CD4-positive, alpha-beta T cell treated with Interleukin-6 at 100 ng/mL for 8 hours (primary cell): ENCODE measurements around the gene MRPL37.
"Not testable (repeated sequence)": the region's sequence is repeated elsewhere in the genome, so short reads cannot be mapped to it uniquely, and the experiment has no call there.

ENCODE experiments used
- DNase-seq: peaks from one replicate; pipeline ENCODE4 v3.0.0-alpha.2; 2020; ENCODE audit warnings: mixed read lengths, low spot score

The MRPL37 gene

DNA sequence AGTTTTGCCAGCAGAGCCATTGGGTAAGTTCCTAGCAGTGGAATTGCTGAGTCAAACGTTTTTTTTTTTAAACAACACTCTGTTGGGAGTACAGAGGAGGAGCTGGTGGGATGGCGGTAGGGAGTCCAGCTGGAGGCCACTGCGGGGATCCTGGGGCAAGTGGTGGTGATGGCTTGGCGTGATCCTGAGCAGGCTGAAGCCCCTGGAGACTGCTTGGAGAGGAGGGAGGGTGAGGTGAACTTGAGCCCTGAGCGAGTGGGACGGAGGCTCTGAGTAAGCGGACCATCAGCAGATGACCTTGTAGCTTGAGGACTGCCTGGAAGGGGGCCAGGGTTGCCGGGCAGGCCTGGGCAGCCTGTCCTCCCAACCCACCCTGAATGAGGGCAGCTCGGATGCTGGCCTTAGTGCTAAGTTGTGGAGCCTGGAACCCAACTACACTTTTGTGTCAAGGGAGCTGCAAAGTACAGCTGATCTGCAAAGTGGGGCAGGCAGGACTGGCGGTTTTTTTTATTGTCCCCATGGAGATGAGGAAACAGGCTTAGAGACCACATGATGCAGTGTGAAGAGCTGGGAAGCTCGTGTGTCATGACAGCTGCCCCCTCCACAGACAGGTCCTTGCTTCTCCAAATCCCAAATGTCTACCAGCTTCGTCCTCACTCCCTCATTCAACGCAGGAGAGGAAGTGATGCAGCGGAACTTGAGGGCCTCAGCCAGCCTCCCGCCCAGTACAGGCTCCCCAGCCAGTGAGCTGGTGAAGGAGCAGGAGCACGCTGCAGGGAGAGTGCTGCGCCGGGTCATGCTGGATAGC, 20.2 kb downstream of the MRPL37 start:
- no peak for DNase-seq

- DNase-seq, result no peak
Measured at GRCh38 chr1:54221113-54221834, 21.3 kb downstream of the MRPL37 start.

DNA sequence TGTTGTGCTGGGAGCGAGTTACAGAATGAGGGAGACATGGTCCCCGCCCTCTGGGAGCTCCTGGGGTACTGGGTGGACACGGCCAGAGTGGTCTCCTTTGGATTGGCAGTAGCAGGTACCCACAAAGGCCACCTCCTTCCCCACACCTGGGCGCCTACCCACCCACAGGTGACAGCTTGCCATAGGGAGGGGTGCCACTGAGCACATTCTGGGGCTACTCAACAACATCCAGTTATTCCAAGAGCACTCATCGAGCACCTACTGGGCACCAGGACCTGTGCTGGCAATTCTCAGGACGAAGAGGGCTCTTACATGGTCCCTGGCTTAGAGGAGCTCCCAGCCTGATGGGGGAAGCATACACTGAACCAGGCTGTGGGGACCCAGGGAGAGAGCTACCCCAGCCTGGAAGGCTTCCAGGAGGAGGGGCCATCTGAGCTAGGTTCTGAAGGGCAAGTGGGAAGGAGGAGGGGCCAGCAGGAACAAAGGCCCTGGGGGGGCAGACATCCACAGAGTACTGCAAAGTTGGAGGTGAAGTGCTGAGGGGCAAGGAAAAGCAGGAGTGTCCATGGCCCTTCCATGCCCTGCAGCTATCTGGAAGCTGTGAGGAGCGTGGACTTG, 22.0 kb downstream of the MRPL37 start:
- DNase-seq, result no peak

DNA sequence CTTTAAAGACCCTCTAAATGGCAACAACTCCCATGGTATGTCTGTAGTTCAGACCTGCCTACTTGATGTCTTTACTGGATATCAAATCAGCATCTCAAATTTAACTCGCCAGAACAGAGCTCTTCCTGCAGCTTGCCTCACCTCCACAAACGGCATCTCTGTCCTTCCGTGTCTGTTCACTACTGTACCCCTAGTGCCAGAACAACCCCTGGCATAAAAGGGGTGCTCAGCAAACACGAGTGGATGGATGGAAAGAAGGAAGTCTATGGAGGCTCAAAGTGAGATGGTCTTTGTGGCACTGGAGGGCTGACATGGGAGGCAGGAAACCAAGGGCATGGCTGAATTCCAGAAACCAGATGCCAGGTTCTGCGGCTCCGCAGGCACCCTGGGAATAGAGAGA, 22.7 kb downstream of the MRPL37 start:
- DNase-seq, result no peak

- DNase-seq, result no peak
Measured at GRCh38 chr1:54223441-54224202, 23.7 kb downstream of the MRPL37 start.

GRCh38 chr1:54224233-54224632, 24.3 kb downstream of the MRPL37 start:
- DNase-seq, result no peak

DNA sequence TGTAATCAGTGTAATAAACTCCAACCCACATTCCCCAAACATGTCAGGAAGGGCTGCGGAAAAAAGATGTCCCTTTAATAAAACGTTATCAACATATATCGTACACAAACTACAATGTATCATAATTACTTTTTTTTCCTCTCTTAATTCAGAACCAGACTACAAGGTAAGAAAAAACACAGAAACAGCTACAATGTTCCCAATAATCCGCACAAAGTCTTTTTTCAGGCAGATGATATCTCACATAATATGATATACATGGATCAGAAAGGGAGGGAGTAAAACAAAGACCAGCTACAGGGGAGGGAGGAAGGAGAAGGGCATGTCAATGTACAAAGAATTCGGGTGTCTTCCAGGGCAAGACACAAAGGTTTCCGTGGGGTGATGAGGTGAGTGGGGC, 25.4 kb downstream of the MRPL37 start:
- DNase-seq, result no peak

DNA sequence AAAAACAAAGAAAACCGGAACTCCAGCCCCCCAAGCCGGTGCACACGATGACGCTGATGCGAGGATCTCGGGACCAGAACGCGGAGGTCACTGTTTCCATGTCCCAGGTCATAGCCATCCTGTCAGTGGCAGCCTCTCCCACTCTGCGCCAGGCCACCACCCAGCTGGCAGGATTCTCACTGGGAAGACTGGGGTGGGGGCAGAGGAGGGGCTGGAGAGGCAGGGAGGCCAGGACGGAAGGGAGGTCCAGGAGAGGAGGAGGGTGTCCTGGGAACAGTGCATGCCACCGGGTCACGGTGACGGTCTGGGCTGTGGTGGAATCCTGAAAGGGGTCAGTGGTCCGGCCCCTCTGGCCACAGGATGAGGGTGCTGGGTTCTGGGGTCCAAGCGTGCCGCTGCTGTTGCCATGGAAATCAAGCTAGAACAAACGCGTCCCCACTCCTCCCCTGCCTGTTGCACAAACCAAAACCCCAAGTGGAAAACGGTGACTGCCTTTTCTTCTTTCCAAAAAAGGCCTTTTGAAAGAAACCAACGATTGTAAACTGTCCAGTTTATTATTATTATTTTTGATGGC, 26.1 kb downstream of the MRPL37 start:
- no peak for DNase-seq

DNA sequence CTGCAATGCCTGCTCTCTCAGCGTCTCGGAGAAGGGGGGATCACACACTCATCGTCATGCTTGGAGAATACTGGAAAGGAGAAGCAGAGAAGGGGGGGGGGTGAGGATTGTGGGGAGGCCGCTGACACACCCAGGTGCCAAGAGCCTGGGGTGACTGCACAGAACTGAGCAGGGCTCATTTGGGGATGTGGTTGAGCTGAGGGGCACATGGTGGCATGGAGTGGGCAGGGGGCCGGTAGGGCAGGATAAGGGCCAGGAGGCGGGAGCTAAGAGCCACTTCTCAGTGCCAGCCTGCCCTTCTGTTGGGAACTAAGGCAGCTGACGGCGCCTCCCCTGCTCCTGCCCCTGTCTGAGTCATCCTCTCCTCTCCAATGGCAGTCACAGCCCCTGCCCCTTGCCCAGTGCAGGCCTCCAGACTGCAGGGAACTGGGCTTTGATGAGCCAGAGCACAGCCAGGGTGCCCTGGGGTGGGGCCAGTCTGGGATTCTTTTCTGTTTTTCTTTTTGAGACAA, 27.2 kb downstream of the MRPL37 start:
- DNase-seq, result no peak

GRCh38 chr1:54227891-54228310, 27.9 kb downstream of the MRPL37 start:
- DNase-seq, result no peak

DNA sequence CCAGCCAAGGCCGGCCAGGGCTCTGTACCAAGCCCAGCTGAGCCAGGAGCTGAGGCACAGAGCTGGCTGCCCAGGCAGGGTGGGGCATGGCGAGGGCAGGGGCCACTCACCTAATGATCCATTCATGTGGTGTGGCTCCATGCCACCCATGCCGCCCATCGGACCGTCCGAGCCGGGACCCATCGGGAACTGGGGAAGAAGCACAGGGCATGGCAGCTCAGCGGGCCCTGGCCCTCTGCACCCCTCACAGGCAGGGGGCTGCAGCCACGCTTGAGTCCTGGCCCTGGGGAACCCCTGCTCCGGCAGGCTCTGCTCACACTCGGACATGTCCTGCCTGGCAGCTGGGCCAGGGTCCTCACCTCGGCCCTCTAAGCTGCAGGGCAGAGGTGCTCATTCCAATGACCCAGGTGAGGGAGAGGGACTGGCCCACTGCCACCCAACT, 28.7 kb downstream of the MRPL37 start:
- DNase-seq, result no peak

DNA sequence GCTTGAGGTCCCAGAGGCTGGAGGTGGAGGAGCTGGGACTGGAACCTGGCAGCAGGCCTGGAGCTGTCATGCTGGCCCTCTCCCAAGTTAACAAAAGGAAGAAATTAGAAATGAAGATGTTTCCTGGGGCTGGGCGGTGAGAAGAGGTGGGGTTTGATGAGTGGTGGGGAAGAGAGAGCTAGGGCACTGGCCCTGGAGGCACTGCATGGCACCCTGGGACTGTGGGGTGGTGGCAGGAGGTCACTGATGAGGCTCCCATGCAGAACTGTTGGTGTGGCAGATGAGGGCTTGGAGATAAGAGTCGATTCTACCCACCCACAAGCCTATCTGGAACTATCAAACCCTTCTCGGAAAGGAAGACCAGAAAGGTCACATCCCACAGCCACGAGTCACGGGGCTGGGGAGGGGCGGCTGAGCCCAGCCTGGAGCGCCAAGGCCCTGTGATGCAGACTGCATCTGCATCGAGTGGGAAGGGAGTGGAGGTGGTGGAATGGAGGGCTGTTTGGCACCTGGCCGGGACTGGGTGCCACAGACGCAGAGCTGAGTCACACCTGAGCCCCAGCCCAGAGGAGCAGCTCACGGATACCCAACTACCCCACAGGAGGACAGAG, 29.4 kb downstream of the MRPL37 start:
- DNase-seq, result no peak

- no peak for DNase-seq
Measured at GRCh38 chr1:54230507-54231339, 30.8 kb downstream of the MRPL37 start.

DNA sequence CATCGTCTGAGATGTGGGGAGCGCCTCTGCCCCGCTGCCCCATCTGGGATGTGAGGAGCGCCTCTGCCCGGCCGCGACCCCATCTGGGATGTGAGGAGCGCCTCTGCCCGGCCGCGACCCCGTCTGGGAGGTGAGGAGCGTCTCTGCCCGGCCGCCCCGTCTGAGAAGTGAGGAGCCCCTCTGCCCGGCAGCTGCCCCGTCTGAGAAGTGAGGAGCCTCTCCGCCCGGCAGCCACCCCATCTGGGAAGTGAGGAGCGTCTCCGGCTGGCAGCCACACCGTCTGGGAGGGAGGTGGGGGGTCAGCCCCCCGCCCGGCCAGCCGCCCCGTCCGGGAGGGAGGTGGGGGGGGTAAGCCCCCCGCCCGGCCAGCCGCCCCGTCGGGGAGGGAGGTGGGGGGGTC, 33.2 kb downstream of the MRPL37 start:
- not testable (repeated sequence) for DNase-seq

- DNase-seq, result no peak
Measured at GRCh38 chr1:54234284-54234683, 34.3 kb downstream of the MRPL37 start.

- DNase-seq, result no peak
Measured at GRCh38 chr1:54237586-54237985, 37.6 kb downstream of the MRPL37 start.

- DNase-seq, result no peak
Measured at GRCh38 chr1:54238353-54239034, 38.5 kb downstream of the MRPL37 start.

GRCh38 chr1:54239035-54239383, 39.0 kb downstream of the MRPL37 start:
- no peak for DNase-seq

- DNase-seq, result no peak
Measured at GRCh38 chr1:54239631-54240031, 39.7 kb downstream of the MRPL37 start.
